IMR-90 (cell line): ENCODE measurements around the gene NKAIN2. TPM values are rescaled to one million over a fixed set of nuclear protein-coding genes. Genes with fewer than 3 reads are reported as not detected.

Source experiments
- ATAC-seq: fragments of 200-7000 bp; cut with Tn5 transposase; 2 replicates; pipeline ENCODE4 v1.9.1; 2020; ENCODE audit warnings: low read depth, mild to moderate bottlenecking, moderate library complexity
- BruUV-seq: library from RNA; stranded (reverse); fragments of 400-500 nt; replicated peaks from 2 replicates; lab custom pipeline; 2021; lab: Mats Ljungman, UMichigan
- CTCF ChIA-PET: fragments of 300-600 bp; formaldehyde crosslinking; extraction: SDS; loops from one replicate; lab custom pipeline; 2021; ENCODE audit warnings: antibody characterized with exemption; lab: Yijun Ruan, JAX
- POLR2A ChIA-PET: fragments of 300-600 bp; sonication (Branson Sonifier 250); formaldehyde crosslinking; loops from one replicate; lab custom pipeline; 2022; ENCODE audit warnings: antibody characterized with exemption; ENCODE audit not compliant: unreplicated experiment; lab: Charles Lee
- DNase-seq: peaks from one replicate; pipeline ENCODE4 v3.0.0; 2013
- H2AFZ ChIP-seq: replicated peaks from 2 replicates; pipeline ENCODE3; 2013; ENCODE audit warnings: low read length, mild to moderate bottlenecking; ENCODE audit not compliant: poor library complexity
- H2AK5ac ChIP-seq: 2 replicates; pipeline ENCODE4 v1.6.1; 2013; ENCODE audit warnings: low read depth, low read length, inconsistent platforms
- H2AK9ac ChIP-seq: replicated peaks from 2 replicates; pipeline ENCODE3; 2013; ENCODE audit warnings: mild to moderate bottlenecking, low read depth, low read length, moderate library complexity; ENCODE audit not compliant: poor library complexity
- H2BK120ac ChIP-seq: 2 replicates; pipeline ENCODE4 v1.6.1; 2013; ENCODE audit warnings: low read depth, low read length, inconsistent platforms
- H2BK15ac ChIP-seq: 3 replicates; pipeline ENCODE4 v1.6.1; 2013; ENCODE audit warnings: low read depth, low read length, inconsistent platforms
- H2BK20ac ChIP-seq: 2 replicates; pipeline ENCODE4 v1.6.1; 2013; ENCODE audit warnings: low read depth, mild to moderate bottlenecking, inconsistent platforms, low read length, moderate library complexity
- H2BK5ac ChIP-seq: 2 replicates; pipeline ENCODE4 v1.6.1; 2013; ENCODE audit warnings: mild to moderate bottlenecking, low read depth, low read length, inconsistent platforms; ENCODE audit not compliant: poor library complexity, severe bottlenecking
- H3K14ac ChIP-seq: replicated peaks from 2 replicates; pipeline ENCODE4 v1.6.1; 2013; ENCODE audit warnings: low read depth, low read length, inconsistent platforms
- H3K18ac ChIP-seq: 2 replicates; pipeline ENCODE4 v1.6.1; 2013; ENCODE audit warnings: low read depth, low read length, control low read depth
- H3K23ac ChIP-seq: 2 replicates; pipeline ENCODE4 v1.6.1; 2013; ENCODE audit warnings: low read depth, low read length, inconsistent platforms
- H3K27ac ChIP-seq: 2 replicates; pipeline ENCODE4 v1.5.1; 2013; ENCODE audit warnings: mild to moderate bottlenecking, control low read depth, low read length; ENCODE audit not compliant: insufficient read depth
- H3K27me3 ChIP-seq: 2 replicates; pipeline ENCODE4 v1.6.1; 2013; ENCODE audit warnings: low read length; ENCODE audit not compliant: control insufficient read depth, insufficient read depth
- H3K36me3 ChIP-seq: 2 replicates; pipeline ENCODE4 v1.6.1; 2013; ENCODE audit warnings: low read length, mixed read lengths; ENCODE audit not compliant: control insufficient read depth, insufficient read depth
- H3K4ac ChIP-seq: 2 replicates; pipeline ENCODE4 v1.6.1; 2013; ENCODE audit warnings: low read depth, low read length, inconsistent platforms
- H3K4me1 ChIP-seq: 2 replicates; pipeline ENCODE4 v1.6.1; 2013; ENCODE audit warnings: low read length, mixed read lengths; ENCODE audit not compliant: control insufficient read depth, insufficient read depth
- H3K4me2 ChIP-seq: 2 replicates; pipeline ENCODE4 v1.6.1; 2013; ENCODE audit warnings: low read depth, mild to moderate bottlenecking, control low read depth, low read length, moderate library complexity
- H3K4me3 ChIP-seq: 2 replicates; pipeline ENCODE4 v1.5.1; 2013; ENCODE audit warnings: low read depth, mild to moderate bottlenecking, control low read depth, low read length, moderate library complexity; ENCODE audit not compliant: insufficient read depth
- H3K56ac ChIP-seq: 2 replicates; pipeline ENCODE4 v1.6.1; 2013; ENCODE audit warnings: low read length, inconsistent platforms; ENCODE audit not compliant: insufficient read depth; ENCODE audit errors: extremely low read depth
- H3K79me1 ChIP-seq, 2 experiments: 2 replicates each; pipeline ENCODE4 v1.6.1; 2013; ENCODE audit warnings: low read length in 2 of 2, inconsistent platforms in 1 of 2, low read depth in 1 of 2
- H3K9ac ChIP-seq: 2 replicates; pipeline ENCODE4 v1.6.1; 2013; ENCODE audit warnings: low read depth, low read length, control low read depth
- H3K9me1 ChIP-seq: 2 replicates; pipeline ENCODE4 v1.6.1; 2013; ENCODE audit warnings: low read length, inconsistent platforms; ENCODE audit not compliant: insufficient read depth
- H3K9me3 ChIP-seq: 2 replicates; pipeline ENCODE4 v1.6.1; 2013; ENCODE audit warnings: low read length; ENCODE audit not compliant: control insufficient read depth, insufficient read depth
- H4K20me1 ChIP-seq: 2 replicates; pipeline ENCODE4 v1.6.1; 2013; ENCODE audit warnings: low read length, inconsistent platforms; ENCODE audit not compliant: insufficient read depth
- H4K5ac ChIP-seq: 2 replicates; pipeline ENCODE4 v1.6.1; 2013; ENCODE audit warnings: mild to moderate bottlenecking, low read depth, low read length, control low read depth
- H4K8ac ChIP-seq, 2 experiments: 2 replicates each; pipeline ENCODE4 v1.6.1; 2013; ENCODE audit warnings: low read depth in 2 of 2, low read length in 2 of 2, control low read depth in 1 of 2, inconsistent platforms in 1 of 2
- H4K91ac ChIP-seq: 2 replicates; pipeline ENCODE4 v1.6.1; 2013; ENCODE audit warnings: low read depth, low read length, inconsistent platforms; ENCODE audit not compliant: insufficient read depth
- BHLHE40 ChIP-seq: fragments of 150-350 bp; IDR thresholded peaks from 2 replicates; pipeline ENCODE4 v1.6.1; 2016; ENCODE audit warnings: mild to moderate bottlenecking, low read depth, low read length
- CEBPB ChIP-seq: IDR thresholded peaks from 2 replicates; pipeline ENCODE4 v1.6.1; 2012; ENCODE audit warnings: low read depth, low read length, improper control_type of control experiment
- CHD1 ChIP-seq: IDR thresholded peaks from 2 replicates; pipeline ENCODE4 v1.6.1; 2012; ENCODE audit warnings: low read depth, low read length, improper control_type of control experiment
- ELK1 ChIP-seq: fragments of 150-350 bp; IDR thresholded peaks from 2 replicates; pipeline ENCODE4 v1.6.1; 2016; ENCODE audit warnings: low read depth, mild to moderate bottlenecking, low read length, moderate library complexity, borderline replicate concordance
- FOS ChIP-seq: fragments of 150-350 bp; IDR thresholded peaks from 2 replicates; pipeline ENCODE4 v1.6.1; 2016; ENCODE audit warnings: low read depth, low read length
- MAFK ChIP-seq: IDR thresholded peaks from 2 replicates; pipeline ENCODE4 v1.6.1; 2012; ENCODE audit warnings: low read depth, low read length, improper control_type of control experiment
- MAZ ChIP-seq: IDR thresholded peaks from 2 replicates; pipeline ENCODE4 v1.6.1; 2012; ENCODE audit warnings: low read depth, mild to moderate bottlenecking, low read length, improper control_type of control experiment, moderate library complexity, borderline replicate concordance
- MXI1 ChIP-seq: IDR thresholded peaks from 2 replicates; pipeline ENCODE4 v1.6.1; 2012; ENCODE audit warnings: low read depth, mild to moderate bottlenecking, low read length, moderate library complexity, borderline replicate concordance
- NFE2L2 ChIP-seq: fragments of 150-350 bp; IDR thresholded peaks from 2 replicates; pipeline ENCODE4 v1.6.1; 2016; ENCODE audit warnings: low read depth, mild to moderate bottlenecking, low read length
- POLR2A ChIP-seq: IDR thresholded peaks from 2 replicates; pipeline ENCODE4 v1.6.1; 2012; ENCODE audit warnings: mild to moderate bottlenecking, low read depth, low read length
- RCOR1 ChIP-seq: IDR thresholded peaks from 2 replicates; pipeline ENCODE4 v1.6.1; 2012; ENCODE audit warnings: mild to moderate bottlenecking, low read length, improper control_type of control experiment; ENCODE audit not compliant: insufficient replicate concordance
- RFX5 ChIP-seq: IDR thresholded peaks from 2 replicates; pipeline ENCODE4 v1.8.0; 2012; ENCODE audit warnings: low read depth, mild to moderate bottlenecking, low read length, moderate library complexity
- SMC3 ChIP-seq: fragments of 150-350 bp; IDR thresholded peaks from 2 replicates; pipeline ENCODE4 v1.6.1; 2016; ENCODE audit warnings: low read depth, mild to moderate bottlenecking, antibody characterized with exemption, low read length, moderate library complexity
- USF2 ChIP-seq: fragments of 150-350 bp; IDR thresholded peaks from 2 replicates; pipeline ENCODE4 v1.6.1; 2017; ENCODE audit warnings: mild to moderate bottlenecking, antibody characterized with exemption, low read length, low read depth
- WGBS, 2 experiments: methylation state at CpG; one replicate each; pipeline versions ENCODE4 v1.1.5 to v1.1.7; 2013; ENCODE audit warnings: missing lambda C conversion rate in 2 of 2; ENCODE audit not compliant: insufficient read length in 1 of 2; ENCODE audit errors: extremely low coverage in 2 of 2; 5-methylcytosine and 5-hydroxymethylcytosine counted together
- dilution Hi-C: fragments of 300-500 bp; cut with HindIII; formaldehyde crosslinking; loops from one replicate; pipeline ENCODE4 v1.14.3; 2018; ENCODE audit warnings: low sequenced_read_pairs; ENCODE audit not compliant: unreplicated experiment
- in situ Hi-C: fragments of 300-500 bp; cut with MboI; formaldehyde crosslinking; loops from 3 replicates; pipeline ENCODE4 v1.14.3; 2019; ENCODE audit warnings: low sequenced_read_pairs, inconsistent platforms, mixed read lengths
- intact Hi-C: fragments of 100-400 bp; cut with micrococcal nuclease; formaldehyde crosslinking; loops from 2 replicates; pipeline ENCODE4 v1.10.0; 2022
- polyA plus RNA-seq, 3 experiments: library from polyadenylated mRNA; depleted of rRNA; stranded (reverse); fragments of >200 nt; gene quantifications; 2 replicates each; pipeline ENCODE4 v1.2.3, GENCODE V29; 2012; ENCODE audit warnings: low replicate concordance in 1 of 3
- total RNA-seq: library from RNA; depleted of rRNA; stranded (reverse); fragments of >200 nt; gene quantifications from 2 replicates; pipeline ENCODE4 v1.2.3, GENCODE V29; 2012
- TF ChIP-seq, protein P1 (sequence below): conservative IDR thresholded peaks from 2 replicates; pipeline ENCODE4 v1.5.1; 2012; ENCODE audit warnings: mild to moderate bottlenecking, low read depth, low read length, improper control_type of control experiment

The NKAIN2 gene
- total and polyA plus RNA-seq, 2 of the 4 experiments (the other 2 are of a cell fraction) = not detected

DNA sequence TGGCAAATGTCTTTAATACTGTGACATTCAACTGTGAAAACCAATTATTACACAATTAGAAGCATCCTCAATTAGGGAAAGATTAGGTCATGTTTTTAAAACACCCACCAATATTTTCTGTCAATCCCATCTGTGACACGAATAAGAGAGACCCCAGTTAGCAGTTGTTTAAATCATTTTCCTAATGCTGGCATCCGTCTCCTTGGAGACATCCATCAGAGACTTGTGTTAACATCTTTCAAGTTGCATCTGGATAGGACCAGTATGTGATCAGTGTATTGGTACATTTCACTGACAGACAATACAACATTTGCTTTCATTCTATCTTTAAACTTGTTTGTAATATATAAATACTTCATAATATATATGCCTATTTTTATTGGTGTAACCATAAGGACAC is 737.9 kb downstream of the NKAIN2 start:
- Histone ChIP-seq H2BK15ac (no peak overlapping the region), H3K4me1 (no peaks in the 10 kb centered on the region), H3K14ac (no peak overlapping the region), H3K36me3 (no peaks in the 10 kb centered on the region), H4K20me1 (no peaks in the 10 kb centered on the region), H3K9me1 (no peaks in the 10 kb centered on the region), H3K18ac (no peak overlapping the region), H3K9me3 (no peaks in the 10 kb centered on the region), H2BK120ac (no peak overlapping the region), H2AK9ac (no peak overlapping the region), H3K56ac (no peak overlapping the region), H2AFZ (no peak overlapping the region), H3K27ac (no peak overlapping the region), H3K27me3 (no peaks in the 10 kb centered on the region), H3K23ac (no peak overlapping the region), H2BK5ac (no peak overlapping the region), H3K4ac (no peak overlapping the region), H3K9ac (no peak overlapping the region), H4K5ac (no peak overlapping the region), H4K8ac (no peak overlapping the region), H2BK20ac (no peak overlapping the region), H4K91ac (no peak overlapping the region), H3K79me1 (no peaks in the 10 kb centered on the region), H3K4me3 (no peak overlapping the region), H2AK5ac (no peak overlapping the region), H3K4me2 (no peak overlapping the region)
- BruUV-seq = no TSS peak
- intact Hi-C loops = no loop called here
- DNase-seq = no peak
- WGBS, 2 experiments = no CpG with 5 or more reads among the region's 2 CpGs
- in situ Hi-C loops = no loop called here
- ATAC-seq = no peak
- ChIA-PET CTCF (no interaction called here), POLR2A (no interaction called here)
- TF ChIP-seq MAZ = no peak
- TF ChIP-seq FOS = no peak
- TF ChIP-seq POLR2A = no peak
- no peak for TF ChIP-seq ELK1
- TF ChIP-seq RFX5 = no peak
- TF ChIP-seq CEBPB = no peak
- TF ChIP-seq, protein P1, sequence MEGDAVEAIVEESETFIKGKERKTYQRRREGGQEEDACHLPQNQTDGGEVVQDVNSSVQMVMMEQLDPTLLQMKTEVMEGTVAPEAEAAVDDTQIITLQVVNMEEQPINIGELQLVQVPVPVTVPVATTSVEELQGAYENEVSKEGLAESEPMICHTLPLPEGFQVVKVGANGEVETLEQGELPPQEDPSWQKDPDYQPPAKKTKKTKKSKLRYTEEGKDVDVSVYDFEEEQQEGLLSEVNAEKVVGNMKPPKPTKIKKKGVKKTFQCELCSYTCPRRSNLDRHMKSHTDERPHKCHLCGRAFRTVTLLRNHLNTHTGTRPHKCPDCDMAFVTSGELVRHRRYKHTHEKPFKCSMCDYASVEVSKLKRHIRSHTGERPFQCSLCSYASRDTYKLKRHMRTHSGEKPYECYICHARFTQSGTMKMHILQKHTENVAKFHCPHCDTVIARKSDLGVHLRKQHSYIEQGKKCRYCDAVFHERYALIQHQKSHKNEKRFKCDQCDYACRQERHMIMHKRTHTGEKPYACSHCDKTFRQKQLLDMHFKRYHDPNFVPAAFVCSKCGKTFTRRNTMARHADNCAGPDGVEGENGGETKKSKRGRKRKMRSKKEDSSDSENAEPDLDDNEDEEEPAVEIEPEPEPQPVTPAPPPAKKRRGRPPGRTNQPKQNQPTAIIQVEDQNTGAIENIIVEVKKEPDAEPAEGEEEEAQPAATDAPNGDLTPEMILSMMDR = no peak
- no peak for TF ChIP-seq MXI1
- TF ChIP-seq BHLHE40 = no peak
- TF ChIP-seq MAFK = no peak
- TF ChIP-seq CHD1 = no peak
- TF ChIP-seq NFE2L2 = no peak
- no peak for TF ChIP-seq SMC3
- TF ChIP-seq USF2 = no peak
- no peak for TF ChIP-seq RCOR1
- dilution Hi-C loops = no loop called here
